HEK293 (cell line): ENCODE results near the gene PAX3.

Experiments used
- ZNF560 ChIP-seq: fragments of 450-650 bp; formaldehyde crosslinking; IDR thresholded peaks from 2 replicates; pipeline ENCODE4 v1.5.1; 2017; ENCODE audit warnings: missing biosample characterization, missing genetic modification characterization, borderline replicate concordance
- ZNF561 ChIP-seq: fragments of 450-650 bp; IDR thresholded peaks from 2 replicates; pipeline ENCODE4 v1.5.1; 2018; ENCODE audit warnings: missing biosample characterization, missing genetic modification characterization, borderline replicate concordance
- ZNF76 ChIP-seq: fragments of 450-650 bp; formaldehyde crosslinking; IDR thresholded peaks from 2 replicates; pipeline ENCODE4; 2016; ENCODE audit warnings: low read depth, missing biosample characterization, missing genetic modification characterization, borderline replicate concordance
- TF ChIP-seq, protein P1 (sequence below): fragments of 450-650 bp; formaldehyde crosslinking; IDR thresholded peaks from 2 replicates; pipeline ENCODE4 v1.5.1; 2016; ENCODE audit warnings: missing biosample characterization, missing genetic modification characterization

DNA sequence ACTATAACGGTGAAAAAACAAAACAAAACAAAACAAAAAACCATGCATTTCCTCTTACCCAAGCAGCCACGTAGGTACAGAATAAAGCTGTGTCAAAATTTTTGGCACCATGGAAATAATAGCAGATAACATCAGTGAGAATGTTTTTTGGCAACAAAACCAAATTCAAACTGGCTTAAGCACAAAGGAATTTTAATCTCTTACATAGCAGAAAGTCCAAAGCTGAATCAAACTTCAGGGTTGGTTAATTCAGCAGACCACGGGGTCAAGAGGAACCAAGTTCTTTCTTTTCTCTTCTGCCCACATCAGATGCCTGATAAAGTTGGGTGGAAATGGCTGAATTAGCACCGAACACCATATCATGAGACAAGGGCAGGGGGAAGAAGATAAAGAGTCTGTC is 129.5 kb downstream of the PAX3 start:
- TF ChIP-seq ZNF76 (tag by site-specific recombination): no peak
- no peak for TF ChIP-seq ZNF561 (tag by site-specific recombination)
- TF ChIP-seq ZNF560 (tag by site-specific recombination): no peak
- TF ChIP-seq, protein P1, sequence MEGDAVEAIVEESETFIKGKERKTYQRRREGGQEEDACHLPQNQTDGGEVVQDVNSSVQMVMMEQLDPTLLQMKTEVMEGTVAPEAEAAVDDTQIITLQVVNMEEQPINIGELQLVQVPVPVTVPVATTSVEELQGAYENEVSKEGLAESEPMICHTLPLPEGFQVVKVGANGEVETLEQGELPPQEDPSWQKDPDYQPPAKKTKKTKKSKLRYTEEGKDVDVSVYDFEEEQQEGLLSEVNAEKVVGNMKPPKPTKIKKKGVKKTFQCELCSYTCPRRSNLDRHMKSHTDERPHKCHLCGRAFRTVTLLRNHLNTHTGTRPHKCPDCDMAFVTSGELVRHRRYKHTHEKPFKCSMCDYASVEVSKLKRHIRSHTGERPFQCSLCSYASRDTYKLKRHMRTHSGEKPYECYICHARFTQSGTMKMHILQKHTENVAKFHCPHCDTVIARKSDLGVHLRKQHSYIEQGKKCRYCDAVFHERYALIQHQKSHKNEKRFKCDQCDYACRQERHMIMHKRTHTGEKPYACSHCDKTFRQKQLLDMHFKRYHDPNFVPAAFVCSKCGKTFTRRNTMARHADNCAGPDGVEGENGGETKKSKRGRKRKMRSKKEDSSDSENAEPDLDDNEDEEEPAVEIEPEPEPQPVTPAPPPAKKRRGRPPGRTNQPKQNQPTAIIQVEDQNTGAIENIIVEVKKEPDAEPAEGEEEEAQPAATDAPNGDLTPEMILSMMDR (tag by site-specific recombination): no peak
